Suppressor macrophage treated with lipopolysaccharide for 4 hours (primary cell): Measurements from ENCODE around the gene FAM217A.
"Not testable (repeated sequence)": the region's sequence is repeated elsewhere in the genome, so short reads cannot be mapped to it uniquely, and the experiment has no call there.

Experiments
- DNase-seq: peaks from one replicate; pipeline ENCODE4 v3.0.0-alpha.2; 2020

Gene FAM217A

GRCh38 chr6:4078691-4079471 lies at the start of gene FAM217A:
Gene FAM217A, minus strand, starts transcription at chr6:4079137. Its CDS starts 1,723 bp downstream, at chr6:4077414.
- DNase-seq: no peak

GRCh38 chr6:4128072-4128471 lies 49.1 kb upstream of the FAM217A start:
- no peak for DNase-seq

GRCh38 chr6:4125933-4126864 lies 47.3 kb upstream of the FAM217A start:
- no peak for DNase-seq

GRCh38 chr6:4125500-4125899 lies 46.6 kb upstream of the FAM217A start:
- DNase-seq: no peak

GRCh38 chr6:4124351-4124750 lies 45.4 kb upstream of the FAM217A start:
- no peak for DNase-seq

GRCh38 chr6:4115741-4116140 lies 36.8 kb upstream of the FAM217A start:
- DNase-seq: no peak

GRCh38 chr6:4114123-4114522 lies 35.2 kb upstream of the FAM217A start:
- no peak for DNase-seq

GRCh38 chr6:4113649-4114048 lies 34.7 kb upstream of the FAM217A start:
- DNase-seq: no peak

GRCh38 chr6:4112366-4112765 lies 33.4 kb upstream of the FAM217A start:
- no peak for DNase-seq

- DNase-seq: not testable (repeated sequence)
Measured at GRCh38 chr6:4109363-4109815, 30.5 kb upstream of the FAM217A start.

GRCh38 chr6:4108561-4109093 lies 29.7 kb upstream of the FAM217A start:
- no peak for DNase-seq

- no peak for DNase-seq
Measured at GRCh38 chr6:4107873-4108272, 28.9 kb upstream of the FAM217A start.

- no peak for DNase-seq
Measured at GRCh38 chr6:4105980-4106536, 27.1 kb upstream of the FAM217A start.

- no peak for DNase-seq
Measured at GRCh38 chr6:4103929-4104328, 25.0 kb upstream of the FAM217A start.

- DNase-seq: no peak
Measured at GRCh38 chr6:4102687-4103244, 23.8 kb upstream of the FAM217A start.

- DNase-seq: no peak
Measured at GRCh38 chr6:4101298-4101697, 22.4 kb upstream of the FAM217A start.

- no peak for DNase-seq
Measured at GRCh38 chr6:4100655-4101054, 21.7 kb upstream of the FAM217A start.

GRCh38 chr6:4093288-4093687 lies 14.4 kb upstream of the FAM217A start:
- DNase-seq: no peak

- DNase-seq: no peak
Measured at GRCh38 chr6:4091941-4092340, 13.0 kb upstream of the FAM217A start.

- DNase-seq: not testable (repeated sequence)
Measured at GRCh38 chr6:4090043-4090442, 11.1 kb upstream of the FAM217A start.

GRCh38 chr6:4088704-4089103 lies 9.8 kb upstream of the FAM217A start:
- no peak for DNase-seq

- DNase-seq: no peak
Measured at GRCh38 chr6:4085332-4085700, 6.4 kb upstream of the FAM217A start.
